ENCODE results near the gene ZBTB40.

DNA sequence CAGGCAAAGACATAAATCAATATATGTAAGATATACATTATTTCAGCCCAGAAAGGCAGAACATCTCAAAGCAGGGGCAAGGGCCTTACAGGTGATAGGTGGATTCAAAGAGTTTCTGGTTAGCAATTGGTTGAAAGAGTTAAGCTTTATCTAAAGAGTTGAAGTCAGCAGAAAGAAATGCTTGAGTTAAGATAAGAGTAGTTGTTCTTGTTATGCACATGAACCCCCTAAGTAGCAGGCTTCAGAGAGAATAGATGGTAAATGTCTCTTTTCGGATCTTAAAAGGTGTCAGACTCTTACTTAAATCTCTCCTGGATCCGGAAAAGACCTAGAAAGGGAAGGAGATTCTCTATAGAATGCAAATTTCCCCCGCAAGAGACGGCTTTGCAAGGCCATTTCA is 8.3 kb upstream of the ZBTB40 start:
- TF ChIP-seq CTCF (IDR thresholded peaks at IDR 0.05; ENCODE audit: poor library complexity) (no peak), EZH2phosphoT487 (IDR thresholded peaks at IDR 0.05; ENCODE audit: low read depth, severe bottlenecking, unreplicated experiment) (no peak), EZH2 (IDR thresholded peaks at IDR 0.05; ENCODE audit: borderline replicate concordance) (no peak)

Measured in hepatocyte (in vitro differentiated cells).